Left lung (tissue), 10 donors: ENCODE measurements around the gene PTGIS. TPM values are rescaled to one million over a fixed set of nuclear protein-coding genes. Genes with fewer than 3 reads are reported as not detected.

ENCODE experiments used
- ATAC-seq: fragments of 200-7000 bp; cut with Tn5 transposase; one replicate; pipeline ENCODE4 v1.9.1; 2020; ENCODE audit warnings: moderate library complexity
- DNase-seq, 4 donors: peaks; one replicate each; pipeline ENCODE4 v3.0.0-alpha.2; 2013 to 2020
- H3K27ac ChIP-seq, 2 donors: fragments of 200-600 bp; sonication (generic) in 1 of 2; one replicate each; pipeline versions ENCODE4 v1.5.0 to v1.8.0; 2020 to 2021
- H3K27me3 ChIP-seq, 2 donors: fragments of 200-600 bp; sonication (generic) in 1 of 2; one replicate each; pipeline versions ENCODE4 v1.5.0 to v1.8.0; 2020 to 2021
- H3K36me3 ChIP-seq, 2 donors: fragments of 200-600 bp; sonication (generic) in 1 of 2; one replicate each; pipeline versions ENCODE4 v1.5.0 to v1.8.0; 2020 to 2021
- H3K4me1 ChIP-seq, 2 donors: fragments of 200-600 bp; one replicate each; pipeline ENCODE4 v1.8.0; 2021
- H3K4me3 ChIP-seq, 2 donors: fragments of 200-600 bp; sonication (generic) in 1 of 2; one replicate each; pipeline versions ENCODE4 v1.5.0 to v1.8.0; 2020 to 2021; ENCODE audit warnings: mild to moderate bottlenecking in 1 of 2
- H3K9me3 ChIP-seq, 2 donors: fragments of 200-600 bp; sonication (generic) in 1 of 2; one replicate each; pipeline versions ENCODE4 v1.5.0 to v1.8.0; 2020 to 2021
- CTCF ChIP-seq, 2 donors: fragments of 200-600 bp; sonication (generic) in 1 of 2; IDR thresholded peaks; one replicate each; pipeline versions ENCODE4 v1.5.0 to v1.8.0; 2021; ENCODE audit warnings: antibody characterized with exemption in 2 of 2
- intact Hi-C, 2 donors: fragments of 100-400 bp; cut with DNase I; formaldehyde crosslinking; loops; one replicate each; pipeline versions ENCODE4 v1.11.2 to v1.14.2; 2022
- polyA plus RNA-seq, 6 donors: library from polyadenylated mRNA; unstranded; fragments of 120-200 nt; gene quantifications; one replicate each; pipeline ENCODE4 v1.2.1, GENCODE V29; 2013; ENCODE audit not compliant: insufficient read length in 6 of 6
- total RNA-seq, 2 donors: library from RNA; stranded (reverse); fragmentation: NEBNext Ultra II Directional; extraction: Animal tissue kit (Norgen Biotek cat#: 25700); gene quantifications; one replicate each; pipeline ENCODE4 v1.2.1, GENCODE V29; 2021
- donor health status: DM: no; HTN: yes; CAD: no.
- donor health status: DM: no; HTN: no; CAD: no.

The PTGIS gene
- total and polyA plus RNA-seq, 8 donors, result 6.2 to 46.0 (median 7.0) TPM

- Histone ChIP-seq H3K4me3 (no peak overlapping the region), H3K27ac (no peak overlapping the region), H3K4me1 (no peaks in the 10 kb centered on the region), H3K27me3 (no peaks in the 10 kb centered on the region), H3K9me3 (peaks cover 0 to 5% of the 10 kb centered on the region in 2 donors), H3K36me3 (no peaks in the 10 kb centered on the region)
- no peak for TF ChIP-seq CTCF (IDR thresholded peaks at IDR 0.05)
- intact Hi-C loops, result no loop called here
- DNase-seq, result no peak
- ATAC-seq, result no peak
Measured at GRCh38 chr20:49529470-49529869, 38.5 kb downstream of the PTGIS start.

- Histone ChIP-seq H3K4me3 (no peak overlapping the region), H3K36me3 (no peaks in the 10 kb centered on the region), H3K4me1 (no peaks in the 10 kb centered on the region), H3K27me3 (no peaks in the 10 kb centered on the region), H3K9me3 (peaks cover 0 to 5% of the 10 kb centered on the region in 2 donors), H3K27ac (no peak overlapping the region)
- DNase-seq (no peak), ATAC-seq (no peak)
- no peak for TF ChIP-seq CTCF (IDR thresholded peaks at IDR 0.05)
- intact Hi-C loops, result no loop called here
Measured at GRCh38 chr20:49526568-49526967, 41.4 kb downstream of the PTGIS start.

GRCh38 chr20:49526056-49526455, 41.9 kb downstream of the PTGIS start:
- no peak overlapping the region for H3K27ac ChIP-seq
- intact Hi-C loops, result no loop called here
- H3K36me3 ChIP-seq, result no peaks in the 10 kb centered on the region
- ATAC-seq, result no peak
- peaks cover 0 to 5% of the 10 kb centered on the region in 2 donors for H3K9me3 ChIP-seq
- DNase-seq, result no peak
- no peak for TF ChIP-seq CTCF (IDR thresholded peaks at IDR 0.05)
- no peaks in the 10 kb centered on the region for H3K27me3 ChIP-seq
- H3K4me1 ChIP-seq, result no peaks in the 10 kb centered on the region
- no peak overlapping the region for H3K4me3 ChIP-seq

- no peak for ATAC-seq
- Histone ChIP-seq H3K36me3 (no peaks in the 10 kb centered on the region), H3K9me3 (peaks cover 0 to 5% of the 10 kb centered on the region in 2 donors), H3K4me1 (no peaks in the 10 kb centered on the region), H3K27me3 (no peaks in the 10 kb centered on the region), H3K27ac (no peak overlapping the region), H3K4me3 (no peak overlapping the region)
- TF ChIP-seq CTCF (IDR thresholded peaks at IDR 0.05), result no peak
- no peak for DNase-seq
- intact Hi-C loops, result no loop called here
Measured at GRCh38 chr20:49523767-49524360, 44.1 kb downstream of the PTGIS start.

GRCh38 chr20:49521356-49521755, 46.6 kb downstream of the PTGIS start:
- no peak for TF ChIP-seq CTCF (IDR thresholded peaks at IDR 0.05)
- Histone ChIP-seq H3K36me3 (no peaks in the 10 kb centered on the region), H3K9me3 (peaks cover 0 to 5% of the 10 kb centered on the region in 2 donors), H3K27me3 (no peaks in the 10 kb centered on the region), H3K27ac (no peak overlapping the region), H3K4me3 (no peak overlapping the region), H3K4me1 (no peaks in the 10 kb centered on the region)
- intact Hi-C loops, result no loop called here
- DNase-seq, result no peak
- no peak for ATAC-seq
